GM18907 (cell line): ENCODE results near the gene XCL1.

Experiments used
- ATAC-seq: cut with Tn5 transposase; IDR thresholded peaks from one replicate; pipeline ENCODE4 v1.9.1; 2021; ENCODE audit warnings: mild to moderate bottlenecking, moderate library complexity; ENCODE audit not compliant: unreplicated experiment

The XCL1 gene

DNA sequence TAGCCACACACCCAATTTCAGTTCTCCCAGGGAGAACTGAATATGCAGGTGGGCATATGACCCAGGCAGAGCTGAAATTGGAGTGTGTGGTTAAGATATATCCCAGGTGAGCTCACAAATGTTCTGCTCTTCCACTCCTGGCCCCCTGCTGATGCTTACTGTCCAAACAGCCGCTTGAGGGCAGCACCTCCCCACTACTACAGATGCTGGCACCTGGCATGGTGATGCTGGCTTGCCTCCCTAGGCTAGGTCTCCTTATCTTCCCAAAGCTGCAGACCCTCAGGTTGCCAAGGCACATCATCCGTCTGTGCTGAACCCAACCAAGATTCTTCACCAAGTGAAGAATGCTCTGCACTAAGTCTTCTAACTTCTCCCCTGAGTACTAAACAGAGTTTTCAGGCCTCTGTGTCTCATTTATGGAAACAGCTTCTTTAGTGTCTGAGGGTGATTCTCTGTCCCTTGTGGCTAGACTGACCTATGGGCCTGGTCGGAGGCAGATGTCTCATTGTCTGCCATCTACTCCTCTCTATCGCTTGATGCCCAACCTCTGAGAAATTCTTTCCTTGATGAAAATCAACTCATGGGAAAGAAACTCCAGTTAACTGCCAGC, 27.2 kb downstream of the XCL1 start:
- ATAC-seq, result peak; percentile 70

DNA sequence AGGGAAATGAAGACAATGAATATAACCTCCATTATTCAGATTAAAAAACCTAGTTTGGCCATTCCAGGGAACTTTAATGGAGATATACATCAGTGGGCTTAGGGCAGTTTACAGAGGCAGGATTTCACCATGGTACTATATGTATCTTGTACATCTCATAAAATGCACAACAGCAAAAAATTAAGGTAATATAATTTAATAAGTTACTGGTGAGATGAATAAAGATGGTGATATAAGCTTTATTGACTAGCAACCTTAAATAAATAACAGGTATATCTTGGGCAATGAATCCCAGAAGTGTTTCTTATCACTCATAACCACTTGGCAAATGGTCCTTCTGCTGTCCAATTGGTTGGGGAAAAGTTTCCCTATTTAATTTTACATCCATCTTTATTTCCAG, 29.0 kb downstream of the XCL1 start:
- no peak for ATAC-seq

DNA sequence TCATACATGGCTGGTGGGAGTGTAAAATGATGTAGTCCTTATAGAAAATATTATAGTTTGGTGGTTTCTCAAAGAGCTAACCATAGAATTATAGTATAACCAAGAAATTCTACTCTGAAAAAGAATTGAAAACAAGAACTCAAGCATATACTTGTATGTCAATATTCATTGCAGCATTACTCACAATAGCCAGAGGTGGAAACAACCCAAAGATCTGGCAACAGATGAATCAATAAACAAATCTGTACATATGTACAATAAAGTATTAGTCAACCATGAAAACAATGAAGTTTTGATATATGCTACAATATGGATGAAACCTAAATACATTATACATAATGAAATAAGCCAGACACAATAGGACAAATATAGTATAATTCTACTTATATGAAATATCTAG, 29.7 kb downstream of the XCL1 start:
- no peak for ATAC-seq

DNA sequence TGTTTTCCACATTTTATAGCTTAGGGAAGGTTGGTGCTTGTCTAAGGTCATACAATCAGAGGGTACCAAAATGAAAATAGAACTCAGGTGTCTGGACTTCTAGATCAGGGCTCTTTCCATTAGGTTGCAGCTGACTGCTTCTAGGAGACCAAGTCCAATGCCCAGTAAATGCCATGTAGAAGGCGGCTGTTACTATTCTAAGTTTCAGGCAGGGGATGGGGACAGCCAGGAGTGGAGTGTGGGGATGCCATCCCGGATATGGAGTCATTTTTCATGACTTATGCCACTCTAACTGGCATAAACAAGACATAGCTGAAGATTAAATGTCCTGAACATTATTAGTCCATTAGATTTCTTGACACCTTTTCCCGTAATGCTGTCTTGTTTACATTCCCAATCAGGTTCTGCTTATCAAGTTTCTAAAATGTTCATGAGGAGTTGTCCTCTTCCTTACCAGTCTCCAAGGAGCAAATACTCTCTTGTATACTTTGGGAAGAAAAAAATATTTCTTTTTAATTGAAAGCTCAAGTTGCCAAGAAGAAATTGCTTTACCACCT, 31.5 kb downstream of the XCL1 start:
- no peak for ATAC-seq

DNA sequence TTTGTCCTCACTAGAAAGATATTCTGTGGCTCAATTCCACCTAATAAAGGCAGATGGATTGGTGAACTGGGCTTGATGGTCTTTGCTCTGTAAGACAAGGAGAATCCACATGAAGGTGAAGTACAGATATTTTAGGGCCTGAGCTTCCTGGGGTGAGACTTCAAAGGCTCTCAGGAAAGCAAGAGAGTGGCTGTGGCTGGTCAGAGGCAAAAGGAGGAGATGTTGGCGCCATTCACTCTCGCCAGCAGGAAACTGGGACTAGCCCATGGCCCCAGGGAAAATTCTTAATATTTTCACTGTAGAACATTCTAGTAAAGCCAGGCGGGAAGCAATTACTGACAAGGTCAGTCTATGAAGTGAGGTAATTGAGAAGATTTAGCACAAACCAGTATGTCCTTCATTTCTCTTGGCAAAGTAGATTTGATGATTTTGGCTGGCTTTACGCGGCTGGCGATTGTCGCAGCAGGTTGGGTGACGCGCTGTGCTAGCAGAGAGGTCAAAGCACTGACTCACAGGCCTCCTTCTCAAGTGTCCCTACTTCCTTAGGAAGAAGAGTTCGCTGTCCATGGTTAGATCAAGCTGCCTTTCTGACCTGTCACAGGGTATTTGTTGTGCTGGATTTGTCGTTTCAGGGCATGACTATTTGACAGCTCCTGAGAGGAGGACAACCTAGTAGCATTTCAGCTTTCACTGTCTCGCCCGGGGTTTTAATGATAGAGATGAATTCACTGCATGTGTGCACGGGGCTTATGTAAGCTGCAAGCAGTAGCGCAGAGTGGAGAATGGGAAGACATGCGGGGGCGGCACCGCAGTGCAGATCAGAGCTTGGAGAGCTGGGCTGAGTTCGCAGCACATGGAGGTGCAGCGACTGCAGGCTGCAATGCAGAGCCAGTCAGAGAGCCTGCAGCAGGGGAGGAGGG, 32.7 kb downstream of the XCL1 start:
- ATAC-seq, result no peak

DNA sequence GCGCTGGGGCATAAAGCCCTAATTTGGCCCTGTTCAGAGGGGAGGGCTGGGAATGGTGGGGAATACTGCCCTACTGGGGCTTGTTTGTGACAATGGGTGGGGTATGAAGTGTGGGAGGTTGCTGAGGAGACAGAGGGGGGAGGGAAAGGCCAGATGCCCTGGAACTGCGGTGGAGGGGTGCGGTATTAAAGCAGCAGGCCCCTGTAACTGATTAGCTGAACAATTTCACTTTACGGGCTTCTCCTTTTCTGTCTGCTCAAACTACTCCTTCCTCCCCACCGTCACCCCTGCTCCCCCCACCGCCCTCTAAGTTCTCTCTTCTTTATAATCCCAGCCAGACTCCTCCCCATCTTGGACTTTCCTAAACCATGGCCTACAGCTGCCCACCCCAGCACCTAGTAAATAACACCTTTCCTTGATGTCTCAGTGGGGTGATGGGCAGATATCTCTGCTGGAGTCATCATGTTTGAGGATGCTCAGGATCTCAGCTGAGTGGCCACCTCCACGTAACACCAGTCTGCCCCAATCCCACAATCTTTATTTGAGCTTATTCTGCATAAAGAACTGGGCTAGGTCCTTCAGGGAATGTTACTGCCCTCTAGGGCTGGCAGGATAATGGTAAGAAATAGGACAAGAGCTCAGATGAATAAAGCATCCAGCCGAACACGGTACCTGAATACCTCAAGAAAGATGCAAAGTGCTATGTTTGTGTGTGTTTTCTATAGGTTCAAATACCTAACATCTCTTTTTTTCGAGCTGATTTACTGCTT, 33.5 kb downstream of the XCL1 start:
- ATAC-seq, result no peak

DNA sequence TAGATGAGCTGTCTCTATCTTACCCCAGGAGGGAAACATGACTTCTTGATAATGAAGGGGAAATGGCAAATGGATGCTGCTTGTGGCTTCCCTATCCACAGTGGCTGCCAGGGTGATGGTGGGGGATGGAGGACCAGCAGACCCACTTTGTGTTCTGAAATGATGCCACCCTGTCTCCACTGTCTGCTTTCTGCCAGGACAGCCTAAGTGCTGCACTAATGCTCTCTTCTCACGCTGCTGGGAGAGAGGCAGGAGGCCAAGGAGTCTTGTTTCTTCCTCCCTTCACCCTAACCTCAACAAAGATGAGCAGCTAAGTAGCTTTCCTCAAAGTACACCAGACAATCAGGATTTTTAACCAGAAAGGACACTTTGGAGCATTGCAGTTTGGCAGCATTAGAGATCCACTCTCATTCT, 36.6 kb downstream of the XCL1 start:
- ATAC-seq, result no peak

DNA sequence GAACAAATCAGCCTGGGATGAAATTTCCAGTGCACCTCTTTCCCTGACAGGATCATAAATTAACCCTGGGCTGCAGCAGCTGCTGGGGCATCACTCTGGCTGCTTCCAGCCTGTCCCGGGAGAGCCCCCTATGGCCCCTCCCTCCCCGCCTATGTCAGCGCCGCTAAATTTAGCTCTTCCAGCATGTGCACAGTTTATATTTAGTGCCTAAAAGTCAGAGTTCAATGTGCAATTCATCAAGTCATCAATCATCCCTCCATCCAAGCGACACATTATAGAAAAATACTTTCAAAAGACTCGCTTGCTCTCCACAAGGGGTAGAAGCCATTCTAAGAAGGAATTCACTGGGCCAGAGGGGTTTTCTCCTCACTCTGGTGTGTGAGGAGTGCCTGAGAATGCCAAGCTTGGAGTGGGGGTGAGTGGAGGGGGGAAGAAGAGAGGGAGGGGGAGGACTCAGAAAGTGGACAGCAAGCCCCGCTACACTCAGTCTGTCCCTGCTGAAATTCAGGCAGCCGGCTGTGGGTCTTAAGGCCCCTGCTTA, 37.4 kb downstream of the XCL1 start:
- no peak for ATAC-seq

DNA sequence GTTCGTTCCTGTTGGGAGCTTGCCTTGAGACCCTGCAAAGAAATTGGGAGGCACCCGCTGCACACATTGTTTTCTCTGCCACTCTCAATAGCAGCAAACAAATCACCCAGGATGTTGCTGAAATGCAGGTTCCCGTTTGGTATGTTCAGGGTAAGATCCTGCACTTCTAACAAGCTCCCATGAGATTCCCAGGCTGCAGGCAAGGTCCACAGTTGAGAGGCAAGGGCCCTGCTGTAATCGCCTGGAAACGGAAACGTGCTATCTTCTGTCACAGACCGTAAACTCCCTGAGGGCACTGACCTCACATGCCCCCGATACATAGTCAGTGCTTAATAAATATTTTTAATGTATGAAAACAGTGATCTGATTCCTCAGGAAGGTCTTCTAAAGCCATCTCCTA, 37.8 kb downstream of the XCL1 start:
- no peak for ATAC-seq

DNA sequence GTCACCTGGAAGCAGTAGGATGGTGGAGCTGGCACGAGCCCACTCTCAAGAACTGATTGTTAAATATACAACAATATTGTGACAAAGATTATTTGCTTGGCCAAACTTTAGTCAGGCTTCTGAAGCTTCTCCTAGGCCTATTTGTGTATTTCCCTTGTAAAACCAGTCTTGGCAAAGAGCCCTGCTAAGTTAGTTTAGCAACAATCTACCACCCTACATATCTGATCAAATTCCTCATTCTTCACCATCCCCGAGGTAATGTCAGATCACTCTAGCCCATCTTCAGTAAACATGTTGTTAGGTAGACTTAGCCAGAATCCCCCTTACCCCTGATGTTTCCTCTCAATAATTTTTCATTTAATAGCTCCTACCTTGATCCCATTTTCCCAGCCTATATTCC, 39.6 kb downstream of the XCL1 start:
- no peak for ATAC-seq

DNA sequence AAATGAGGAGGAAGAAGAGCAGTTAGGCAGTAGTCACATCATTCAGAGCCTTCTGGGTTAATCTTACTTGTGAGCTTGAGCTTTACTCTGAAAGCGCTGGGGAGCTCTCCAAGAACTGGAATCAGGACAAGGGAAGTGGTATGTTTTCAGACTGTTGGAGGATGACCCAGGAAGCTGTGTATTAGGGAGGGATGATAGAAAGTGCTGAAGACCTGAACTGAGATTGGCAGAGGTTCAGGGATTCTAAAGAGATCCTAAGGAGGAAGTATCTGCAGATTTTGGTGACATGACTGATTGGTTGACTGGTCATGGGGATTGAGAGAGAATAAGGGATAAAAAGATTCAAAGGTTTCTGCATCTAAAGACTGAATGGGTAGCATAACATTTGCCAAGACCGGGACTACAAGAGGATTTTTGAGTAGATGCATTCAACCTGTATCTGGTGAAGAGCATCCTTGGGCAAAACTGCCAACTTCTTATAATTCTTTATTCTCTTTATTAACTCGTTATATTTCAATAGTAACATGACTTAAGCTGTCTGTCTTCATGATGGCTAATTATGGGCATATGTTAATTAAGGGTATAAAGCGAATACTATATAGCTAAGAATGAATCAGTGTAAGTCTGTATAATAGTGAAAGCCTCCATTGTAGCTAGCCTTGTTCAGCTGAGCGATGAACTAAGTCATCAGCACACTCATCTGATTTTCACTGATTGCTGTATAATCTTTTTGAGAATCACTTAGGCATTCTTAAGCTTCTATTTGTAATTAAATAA, 41.8 kb downstream of the XCL1 start:
- ATAC-seq, result no peak

DNA sequence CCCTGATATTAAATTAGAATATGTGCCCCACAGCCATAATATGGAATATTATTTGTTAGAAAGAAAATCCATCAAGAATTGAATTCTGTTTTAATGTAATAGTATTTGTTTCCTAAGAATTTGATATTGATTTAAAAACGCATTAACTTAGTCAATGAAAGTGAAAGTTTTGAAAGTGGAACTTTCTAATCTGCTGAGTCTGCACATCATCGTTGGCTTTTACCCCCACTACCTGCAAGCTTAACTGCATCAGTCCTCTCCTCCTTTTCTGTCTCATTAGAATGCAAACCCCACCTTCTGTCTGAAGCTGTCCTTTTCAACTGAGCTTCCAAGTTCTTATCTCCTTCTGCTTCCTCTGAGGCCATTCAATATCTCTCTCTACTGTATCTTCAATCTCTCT, 42.5 kb downstream of the XCL1 start:
- no peak for ATAC-seq

DNA sequence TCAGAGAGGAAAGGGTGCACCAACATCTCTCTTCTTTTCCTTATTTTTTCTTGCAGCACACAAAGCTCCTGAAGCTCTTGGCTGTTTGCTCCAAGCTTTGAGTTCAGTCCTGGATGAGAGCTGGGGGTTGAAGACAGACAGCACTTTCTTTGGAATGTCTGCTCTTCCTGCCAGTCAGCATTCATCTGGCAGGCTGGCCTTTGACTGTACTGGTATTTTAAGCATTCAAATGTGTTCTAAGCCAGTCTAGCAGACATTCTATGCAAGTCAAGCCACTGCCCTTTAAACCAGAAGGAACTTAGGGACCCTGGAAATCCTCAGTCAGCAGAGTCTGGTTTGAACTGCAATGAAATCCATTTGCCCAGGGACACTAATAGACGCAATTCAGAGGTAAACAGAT, 45.0 kb downstream of the XCL1 start:
- no peak for ATAC-seq

DNA sequence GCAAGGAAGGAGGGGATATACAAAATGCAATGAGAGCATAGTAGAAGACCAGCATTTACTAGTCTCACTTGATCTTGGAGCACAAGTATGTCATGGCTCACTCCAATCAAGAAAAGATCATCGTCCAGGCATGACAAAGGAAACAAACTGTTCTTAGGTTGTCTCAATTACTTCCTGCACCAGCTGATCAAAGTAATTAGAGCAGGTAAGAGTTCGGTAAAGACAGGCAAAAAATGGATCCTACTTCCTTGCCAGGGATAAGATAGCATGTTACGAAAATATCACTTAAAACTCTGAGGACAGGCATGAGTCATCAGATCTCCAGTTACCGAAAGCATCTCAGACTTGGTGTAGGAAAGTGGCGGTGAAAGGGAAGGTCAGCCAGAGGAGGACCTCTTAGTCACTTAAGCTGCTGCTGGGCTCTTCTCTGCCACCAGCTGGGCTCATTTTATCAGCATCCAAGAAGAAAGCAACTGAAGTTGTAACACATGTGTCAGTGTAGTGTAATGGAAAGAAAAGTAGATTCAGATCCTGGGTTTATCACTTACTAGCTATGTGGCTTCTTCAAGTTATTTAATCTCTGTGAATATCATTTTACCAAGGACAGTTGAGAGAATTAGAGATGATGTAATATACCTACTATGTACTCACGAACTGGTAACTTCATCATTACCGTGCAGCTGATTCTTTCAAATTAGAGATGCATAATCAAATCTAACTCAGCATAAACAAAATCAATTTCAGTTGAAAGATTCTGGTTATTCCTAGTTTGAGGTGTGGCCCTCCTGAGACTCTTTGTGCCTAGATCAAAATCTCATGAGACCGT, 46.8 kb downstream of the XCL1 start:
- ATAC-seq, result no peak

DNA sequence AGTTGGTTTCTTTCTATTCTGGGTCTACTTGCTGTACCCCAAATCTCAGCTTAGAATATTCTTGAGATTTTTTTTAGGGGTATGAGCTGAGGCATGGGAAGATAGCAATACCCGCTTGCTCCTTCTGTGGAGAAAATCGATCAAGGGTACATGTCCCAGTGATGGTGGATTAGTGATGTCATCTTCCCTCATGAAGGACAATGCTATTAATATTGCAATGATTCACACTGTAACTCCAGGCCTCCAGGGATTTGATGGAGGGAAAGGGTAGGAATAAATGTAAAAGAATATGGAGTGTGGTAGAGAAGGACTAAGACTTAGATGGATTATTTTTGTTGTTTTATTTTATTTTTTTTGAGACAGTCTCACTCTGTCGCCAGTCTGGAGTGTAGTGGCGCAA, 47.4 kb downstream of the XCL1 start:
- no peak for ATAC-seq

DNA sequence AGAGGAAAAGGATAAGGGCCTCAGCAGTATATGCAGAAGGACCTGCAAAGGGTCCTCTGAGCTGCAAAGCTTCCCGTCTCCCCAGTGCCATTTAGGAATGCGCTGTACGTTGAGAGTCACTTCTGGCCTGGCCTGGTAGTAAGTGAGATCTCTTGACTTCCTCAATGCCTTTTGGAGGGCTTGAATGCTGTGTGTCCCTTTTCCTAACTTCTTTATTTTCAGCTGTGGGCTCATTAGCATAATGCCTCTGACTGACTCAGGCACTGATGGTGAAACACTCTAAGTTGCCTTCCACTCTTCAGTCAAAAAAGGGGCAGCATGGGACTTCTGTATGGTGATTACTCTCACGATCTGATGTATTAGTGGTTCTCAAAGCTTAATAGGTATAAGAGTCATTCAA, 49.9 kb downstream of the XCL1 start:
- no peak for ATAC-seq

DNA sequence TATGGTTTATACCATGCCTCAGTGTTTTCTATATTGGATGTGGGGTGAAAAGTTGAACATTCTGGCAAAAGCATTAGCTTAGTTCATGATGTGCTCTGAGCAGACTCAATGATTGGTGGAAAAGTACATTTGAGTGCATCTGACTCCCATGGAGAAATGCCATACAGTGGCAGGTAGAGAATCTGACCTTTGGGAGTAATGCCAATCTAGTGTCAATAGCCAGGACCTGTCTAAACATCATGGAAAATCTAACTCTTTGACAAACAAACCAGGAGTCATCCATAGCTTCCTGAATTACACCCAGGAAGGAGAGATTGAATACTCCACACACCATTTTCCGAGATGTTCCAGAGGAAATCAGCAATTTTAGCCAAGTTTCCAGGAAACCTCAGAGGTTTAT, 51.0 kb downstream of the XCL1 start:
- ATAC-seq, result no peak

DNA sequence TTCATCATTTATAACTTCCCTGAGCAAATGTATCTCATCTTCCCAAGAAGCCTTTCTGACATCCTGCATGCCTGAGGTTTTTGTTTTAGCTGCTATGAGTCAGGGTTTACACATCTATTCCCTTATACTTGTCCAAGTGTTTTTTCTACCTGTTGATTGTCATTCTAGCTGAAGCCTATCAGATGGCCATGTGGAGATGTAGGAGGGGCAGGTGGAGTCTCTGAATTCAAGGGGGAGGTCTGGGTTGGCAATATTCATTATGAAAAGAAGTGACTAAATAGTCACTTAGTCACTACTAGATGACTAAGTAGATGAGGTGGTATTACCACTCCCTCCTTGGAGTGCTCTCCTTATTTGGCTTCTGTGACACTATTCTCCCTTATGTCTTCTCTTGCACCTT, 52.4 kb downstream of the XCL1 start:
- no peak for ATAC-seq

DNA sequence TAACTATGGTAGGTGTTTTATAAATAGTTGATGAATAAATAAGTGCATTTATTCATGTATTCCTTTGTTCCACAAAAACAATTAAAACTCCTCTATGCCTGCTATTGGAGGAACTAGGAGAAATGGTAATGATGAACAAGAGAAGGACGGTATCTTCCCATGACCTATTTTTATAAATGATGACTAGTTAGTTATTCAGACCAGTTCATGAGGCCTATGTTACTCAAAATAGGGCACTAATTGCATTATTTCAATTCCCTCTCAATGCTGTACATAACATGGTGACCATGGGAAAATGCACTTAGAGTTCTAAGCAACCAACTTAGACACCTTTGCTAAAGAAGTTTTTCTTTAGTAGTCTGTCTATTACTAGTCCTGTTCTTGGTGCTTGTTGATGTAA, 53.1 kb downstream of the XCL1 start:
- ATAC-seq, result no peak
